Measurements from ENCODE around the gene DHRS7B. TPM values are rescaled to one million over a fixed set of nuclear protein-coding genes. Genes with fewer than 3 reads are reported as not detected.

Gene DHRS7B
- total and polyA plus RNA-seq, 4 donors: 14.3 to 21.9 (median 18.7) TPM

DNA sequence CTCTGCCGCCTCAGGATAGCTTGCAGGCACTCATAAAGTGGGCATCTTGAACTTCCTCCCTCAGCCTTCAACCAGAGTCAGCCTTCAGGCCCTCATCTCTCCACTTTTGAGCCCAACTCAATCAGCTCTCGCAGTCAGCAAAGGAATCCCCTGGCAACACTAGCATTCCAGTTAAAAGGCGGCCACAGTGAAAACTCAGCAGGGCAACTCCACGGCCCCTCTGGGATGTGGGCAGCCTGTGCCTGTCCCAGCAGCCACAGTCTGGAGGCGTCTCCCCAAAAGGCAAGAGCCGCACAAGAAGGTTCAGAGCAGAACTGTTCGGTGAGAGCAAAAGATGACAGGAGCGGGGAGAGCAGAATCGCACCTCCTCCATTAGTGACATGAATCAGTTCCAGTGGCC is 78.2 kb downstream of the DHRS7B start (continued):
- TF ChIP-seq, protein P1, sequence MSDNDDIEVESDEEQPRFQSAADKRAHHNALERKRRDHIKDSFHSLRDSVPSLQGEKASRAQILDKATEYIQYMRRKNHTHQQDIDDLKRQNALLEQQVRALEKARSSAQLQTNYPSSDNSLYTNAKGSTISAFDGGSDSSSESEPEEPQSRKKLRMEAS (IDR thresholded peaks at IDR 0.05): no peak
- TF ChIP-seq, protein P2, sequence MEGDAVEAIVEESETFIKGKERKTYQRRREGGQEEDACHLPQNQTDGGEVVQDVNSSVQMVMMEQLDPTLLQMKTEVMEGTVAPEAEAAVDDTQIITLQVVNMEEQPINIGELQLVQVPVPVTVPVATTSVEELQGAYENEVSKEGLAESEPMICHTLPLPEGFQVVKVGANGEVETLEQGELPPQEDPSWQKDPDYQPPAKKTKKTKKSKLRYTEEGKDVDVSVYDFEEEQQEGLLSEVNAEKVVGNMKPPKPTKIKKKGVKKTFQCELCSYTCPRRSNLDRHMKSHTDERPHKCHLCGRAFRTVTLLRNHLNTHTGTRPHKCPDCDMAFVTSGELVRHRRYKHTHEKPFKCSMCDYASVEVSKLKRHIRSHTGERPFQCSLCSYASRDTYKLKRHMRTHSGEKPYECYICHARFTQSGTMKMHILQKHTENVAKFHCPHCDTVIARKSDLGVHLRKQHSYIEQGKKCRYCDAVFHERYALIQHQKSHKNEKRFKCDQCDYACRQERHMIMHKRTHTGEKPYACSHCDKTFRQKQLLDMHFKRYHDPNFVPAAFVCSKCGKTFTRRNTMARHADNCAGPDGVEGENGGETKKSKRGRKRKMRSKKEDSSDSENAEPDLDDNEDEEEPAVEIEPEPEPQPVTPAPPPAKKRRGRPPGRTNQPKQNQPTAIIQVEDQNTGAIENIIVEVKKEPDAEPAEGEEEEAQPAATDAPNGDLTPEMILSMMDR (IDR thresholded peaks at IDR 0.05; ENCODE audit: low read depth, low read length, missing input control): no peak
- no peak for TF ChIP-seq EGR1 (IDR thresholded peaks at IDR 0.05; ENCODE audit: low read depth in 2 of 2)
- no peak for TF ChIP-seq HNF4G (IDR thresholded peaks at IDR 0.05)
- TF ChIP-seq HNF4A (conservative IDR thresholded peaks at IDR 0.05): no peak
- TF ChIP-seq RAD21 (IDR thresholded peaks at IDR 0.05): no peak

DNA sequence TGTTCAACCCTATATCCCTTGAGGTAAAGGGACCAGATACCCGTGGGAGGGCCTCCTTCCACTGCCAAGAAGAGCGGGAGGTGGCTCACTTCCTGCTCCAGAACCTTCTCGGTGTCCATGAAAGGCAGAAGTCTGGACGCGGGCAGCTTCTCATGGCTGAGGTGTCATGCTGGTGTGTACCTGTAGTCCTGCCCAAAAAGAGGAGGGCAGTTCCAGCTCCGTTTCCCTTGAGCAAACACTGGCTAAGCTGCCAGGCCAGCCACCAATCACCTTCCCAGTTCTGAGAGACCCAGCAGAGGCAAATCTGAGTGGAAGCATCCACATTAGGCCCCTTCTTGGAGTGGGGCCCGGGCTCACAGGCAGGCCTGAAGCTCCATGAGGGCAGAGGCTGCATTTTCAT is 81.6 kb downstream of the DHRS7B start:
- no peak for DNase-seq (ENCODE audit: low spot score)
- H3K27ac ChIP-seq (ENCODE audit: low read depth in 1 of 2, low read length in 2 of 2): no peak overlapping the region
- H3K9ac ChIP-seq (ENCODE audit: low read depth in 1 of 2, low read length in 2 of 2): no peak overlapping the region
- peaks cover 6 to 32% (median 20%) of the 10 kb centered on the region in 4 donors for H3K4me1 ChIP-seq (ENCODE audit: control insufficient read depth in 4 of 4, insufficient read depth in 4 of 4, low read length in 3 of 4)
- peaks cover 2 to 7% (median 4%) of the 10 kb centered on the region in 4 donors for H3K36me3 ChIP-seq (ENCODE audit: control insufficient read depth in 4 of 4, insufficient read depth in 3 of 4, low read depth in 1 of 4, low read length in 3 of 4)
- no peaks in the 10 kb centered on the region for H3K9me3 ChIP-seq (ENCODE audit: control insufficient read depth in 4 of 4, low read length in 3 of 4)
- TF ChIP-seq TAF1 (conservative IDR thresholded peaks at IDR 0.05): no peak
- TF ChIP-seq, protein P3, sequence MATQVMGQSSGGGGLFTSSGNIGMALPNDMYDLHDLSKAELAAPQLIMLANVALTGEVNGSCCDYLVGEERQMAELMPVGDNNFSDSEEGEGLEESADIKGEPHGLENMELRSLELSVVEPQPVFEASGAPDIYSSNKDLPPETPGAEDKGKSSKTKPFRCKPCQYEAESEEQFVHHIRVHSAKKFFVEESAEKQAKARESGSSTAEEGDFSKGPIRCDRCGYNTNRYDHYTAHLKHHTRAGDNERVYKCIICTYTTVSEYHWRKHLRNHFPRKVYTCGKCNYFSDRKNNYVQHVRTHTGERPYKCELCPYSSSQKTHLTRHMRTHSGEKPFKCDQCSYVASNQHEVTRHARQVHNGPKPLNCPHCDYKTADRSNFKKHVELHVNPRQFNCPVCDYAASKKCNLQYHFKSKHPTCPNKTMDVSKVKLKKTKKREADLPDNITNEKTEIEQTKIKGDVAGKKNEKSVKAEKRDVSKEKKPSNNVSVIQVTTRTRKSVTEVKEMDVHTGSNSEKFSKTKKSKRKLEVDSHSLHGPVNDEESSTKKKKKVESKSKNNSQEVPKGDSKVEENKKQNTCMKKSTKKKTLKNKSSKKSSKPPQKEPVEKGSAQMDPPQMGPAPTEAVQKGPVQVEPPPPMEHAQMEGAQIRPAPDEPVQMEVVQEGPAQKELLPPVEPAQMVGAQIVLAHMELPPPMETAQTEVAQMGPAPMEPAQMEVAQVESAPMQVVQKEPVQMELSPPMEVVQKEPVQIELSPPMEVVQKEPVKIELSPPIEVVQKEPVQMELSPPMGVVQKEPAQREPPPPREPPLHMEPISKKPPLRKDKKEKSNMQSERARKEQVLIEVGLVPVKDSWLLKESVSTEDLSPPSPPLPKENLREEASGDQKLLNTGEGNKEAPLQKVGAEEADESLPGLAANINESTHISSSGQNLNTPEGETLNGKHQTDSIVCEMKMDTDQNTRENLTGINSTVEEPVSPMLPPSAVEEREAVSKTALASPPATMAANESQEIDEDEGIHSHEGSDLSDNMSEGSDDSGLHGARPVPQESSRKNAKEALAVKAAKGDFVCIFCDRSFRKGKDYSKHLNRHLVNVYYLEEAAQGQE (IDR thresholded peaks at IDR 0.05): no peak
- TF ChIP-seq HNF4A (conservative IDR thresholded peaks at IDR 0.05): no peak
- no peak for TF ChIP-seq YY1 (IDR thresholded peaks at IDR 0.05)
- TF ChIP-seq, protein P1 (IDR thresholded peaks at IDR 0.05): no peak
- no peak for TF ChIP-seq RAD21 (IDR thresholded peaks at IDR 0.05)
- no peak for TF ChIP-seq GABPA (IDR thresholded peaks at IDR 0.05 in 1 of 2, conservative IDR thresholded peaks at IDR 0.05 in 1 of 2)
- TF ChIP-seq, protein P4, sequence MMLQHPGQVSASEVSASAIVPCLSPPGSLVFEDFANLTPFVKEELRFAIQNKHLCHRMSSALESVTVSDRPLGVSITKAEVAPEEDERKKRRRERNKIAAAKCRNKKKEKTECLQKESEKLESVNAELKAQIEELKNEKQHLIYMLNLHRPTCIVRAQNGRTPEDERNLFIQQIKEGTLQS (IDR thresholded peaks at IDR 0.05): no peak
- TF ChIP-seq, protein P2 (IDR thresholded peaks at IDR 0.05; ENCODE audit: low read depth, low read length, missing input control): no peak
- TF ChIP-seq SP1 (IDR thresholded peaks at IDR 0.05): no peak
- TF ChIP-seq EGR1 (IDR thresholded peaks at IDR 0.05; ENCODE audit: low read depth in 2 of 2): no peak
- TF ChIP-seq FOXA2 (IDR thresholded peaks at IDR 0.05): no peak
- TF ChIP-seq FOXA1 (IDR thresholded peaks at IDR 0.05): no peak
- TF ChIP-seq NR2F2 (IDR thresholded peaks at IDR 0.05): no peak
- no peak for TF ChIP-seq JUND (IDR thresholded peaks at IDR 0.05)
- no peak overlapping the region for H3K4me3 ChIP-seq (ENCODE audit: low read depth in 1 of 3, low read length in 3 of 3)
- WGBS: 81% methylated on average over 7 of the region's 7 CpGs
- no peaks in the 10 kb centered on the region for H3K27me3 ChIP-seq (ENCODE audit: control insufficient read depth in 4 of 4, insufficient read depth in 4 of 4, low read length in 3 of 4)

All from liver (tissue), 9 donors.